Smooth muscle cell of the brain vasculature (primary cell): ENCODE measurements around the gene COX8A.

Source experiments
- DNase-seq: peaks from one replicate; pipeline ENCODE4 v3.0.0-alpha.2; 2012; ENCODE audit warnings: low read depth, low spot score

Gene COX8A

DNA sequence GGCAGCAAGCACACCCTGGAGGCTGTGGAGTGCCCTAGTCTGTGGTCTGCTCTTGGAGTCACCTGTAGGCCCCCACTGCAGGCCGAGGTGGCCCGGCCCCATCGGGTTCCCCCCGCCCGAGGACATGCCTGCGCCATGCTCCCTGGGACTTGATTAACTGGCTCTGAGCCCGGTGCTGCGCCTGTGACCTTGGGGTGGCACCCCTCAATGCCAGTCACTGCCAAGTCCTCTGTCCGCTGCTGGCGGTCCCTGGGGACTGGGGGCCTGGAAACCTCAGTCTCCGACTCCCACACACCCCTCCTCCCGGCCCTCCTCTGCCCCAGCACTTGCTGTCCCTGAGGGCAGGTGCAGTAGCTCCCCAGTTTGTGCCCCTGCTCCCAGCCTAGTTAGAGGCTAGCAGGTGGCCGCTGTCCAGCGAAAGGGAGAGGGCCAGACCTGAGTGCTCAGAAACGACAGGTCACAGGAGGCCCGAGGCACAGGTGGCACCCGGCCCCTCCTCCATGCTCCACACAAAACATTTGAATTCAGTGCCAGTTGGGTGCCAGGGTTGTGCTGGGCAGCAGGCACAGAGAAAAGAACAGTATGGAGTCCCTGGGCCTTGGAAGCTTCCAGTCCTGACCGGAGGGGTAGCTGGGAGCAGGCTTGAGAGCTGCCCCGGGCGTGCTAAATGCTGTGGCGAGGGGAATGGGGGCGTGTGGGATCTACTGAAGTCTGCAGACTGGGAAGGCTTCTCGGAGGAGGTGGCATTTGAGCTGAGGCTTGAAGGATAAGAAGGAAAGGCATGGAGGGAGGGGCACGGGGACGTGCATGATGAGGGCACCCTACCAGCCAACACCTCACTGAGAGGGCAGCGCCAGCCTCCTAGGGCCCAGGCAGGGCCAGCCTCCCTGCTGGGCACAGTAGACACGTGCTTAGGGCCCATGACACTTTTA lies 45.0 kb downstream of the COX8A start:
- no peak for DNase-seq

DNA sequence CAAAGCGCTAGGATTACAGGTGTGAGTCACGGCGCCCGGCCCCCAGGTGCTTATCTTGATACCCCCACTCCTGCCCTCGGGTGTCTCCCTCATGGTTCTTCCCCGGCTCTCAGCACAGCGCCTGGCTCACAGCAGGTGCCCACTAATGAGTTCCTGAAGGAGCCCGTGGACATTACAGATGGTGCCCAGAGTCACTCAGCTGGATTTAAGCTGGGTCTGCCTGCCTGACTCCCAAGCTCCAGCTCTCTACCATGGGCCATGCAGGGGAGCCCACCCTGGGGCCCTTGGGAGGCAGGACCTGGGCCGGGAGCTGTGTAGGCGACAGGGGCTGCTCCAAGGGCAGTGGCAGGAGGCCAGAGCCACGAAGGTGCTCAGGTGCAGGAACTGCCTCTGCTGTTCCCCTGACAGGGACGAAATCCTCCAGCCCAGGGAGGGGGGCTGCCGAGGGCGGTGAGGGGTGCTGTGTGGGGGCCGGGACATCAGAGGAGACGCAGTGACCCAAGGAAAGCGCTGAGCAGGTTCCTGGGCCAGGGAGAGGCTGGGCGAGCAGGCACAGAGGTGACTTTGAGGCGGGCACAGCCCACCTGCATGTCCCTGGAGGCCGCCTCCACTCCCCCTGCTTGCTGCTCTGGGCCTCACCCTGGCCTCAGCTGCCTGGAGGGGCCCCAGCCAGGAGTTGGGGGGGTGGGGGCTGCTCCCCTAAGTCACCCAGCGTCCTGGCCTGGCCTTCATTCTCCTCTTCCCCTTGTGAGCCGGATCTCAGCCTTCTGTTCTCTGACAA lies 46.7 kb downstream of the COX8A start:
- DNase-seq, result no peak

DNA sequence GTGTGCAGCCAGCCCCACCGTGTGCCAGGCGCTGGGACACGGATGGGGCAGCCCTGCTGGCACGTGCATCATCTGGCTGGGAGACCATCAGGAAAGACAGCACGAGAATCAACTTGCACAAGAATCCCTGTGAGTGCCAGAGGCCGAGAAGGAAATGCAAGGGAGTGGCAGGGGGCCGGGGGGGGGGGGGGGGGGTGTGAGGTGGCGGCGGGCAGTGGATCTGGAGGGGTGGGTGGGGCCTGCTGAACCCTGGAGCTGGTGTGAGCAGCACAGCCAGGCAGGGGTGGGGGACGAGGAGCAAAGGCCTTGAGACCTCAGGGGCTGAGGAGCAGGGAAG lies 47.3 kb downstream of the COX8A start:
- no peak for DNase-seq

DNA sequence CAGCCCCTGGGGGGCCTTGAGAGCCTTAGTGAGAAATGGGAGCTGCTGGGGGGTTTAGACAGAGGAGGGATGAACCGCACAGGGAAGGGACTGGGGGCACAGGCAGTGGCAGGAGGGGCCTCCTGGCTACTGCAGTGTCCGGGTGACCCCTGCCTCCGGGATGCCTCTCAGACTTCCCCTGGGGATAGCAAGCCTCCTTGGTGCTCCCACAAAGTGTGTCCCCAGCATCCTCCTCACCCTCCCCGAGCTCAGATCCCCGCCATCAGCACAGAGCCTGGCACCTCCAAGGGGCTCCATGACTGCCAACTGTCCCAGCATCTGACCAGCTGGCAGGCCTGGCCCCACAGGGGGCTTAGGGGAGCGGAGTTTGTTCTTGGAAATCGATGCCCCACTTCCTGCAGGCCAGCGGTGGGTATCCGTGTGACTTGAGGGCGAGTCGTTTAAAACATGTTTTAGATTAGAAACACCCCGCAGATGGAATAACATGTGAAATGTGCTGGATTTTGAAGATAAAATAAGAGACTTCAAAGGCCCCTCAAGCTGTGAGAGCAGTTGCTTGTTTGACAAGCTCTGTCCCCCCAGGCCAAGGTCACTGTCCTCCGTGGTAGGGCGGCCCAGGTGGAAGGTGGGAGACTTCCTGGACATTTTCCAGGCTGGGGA lies 47.8 kb downstream of the COX8A start:
- no peak for DNase-seq

DNA sequence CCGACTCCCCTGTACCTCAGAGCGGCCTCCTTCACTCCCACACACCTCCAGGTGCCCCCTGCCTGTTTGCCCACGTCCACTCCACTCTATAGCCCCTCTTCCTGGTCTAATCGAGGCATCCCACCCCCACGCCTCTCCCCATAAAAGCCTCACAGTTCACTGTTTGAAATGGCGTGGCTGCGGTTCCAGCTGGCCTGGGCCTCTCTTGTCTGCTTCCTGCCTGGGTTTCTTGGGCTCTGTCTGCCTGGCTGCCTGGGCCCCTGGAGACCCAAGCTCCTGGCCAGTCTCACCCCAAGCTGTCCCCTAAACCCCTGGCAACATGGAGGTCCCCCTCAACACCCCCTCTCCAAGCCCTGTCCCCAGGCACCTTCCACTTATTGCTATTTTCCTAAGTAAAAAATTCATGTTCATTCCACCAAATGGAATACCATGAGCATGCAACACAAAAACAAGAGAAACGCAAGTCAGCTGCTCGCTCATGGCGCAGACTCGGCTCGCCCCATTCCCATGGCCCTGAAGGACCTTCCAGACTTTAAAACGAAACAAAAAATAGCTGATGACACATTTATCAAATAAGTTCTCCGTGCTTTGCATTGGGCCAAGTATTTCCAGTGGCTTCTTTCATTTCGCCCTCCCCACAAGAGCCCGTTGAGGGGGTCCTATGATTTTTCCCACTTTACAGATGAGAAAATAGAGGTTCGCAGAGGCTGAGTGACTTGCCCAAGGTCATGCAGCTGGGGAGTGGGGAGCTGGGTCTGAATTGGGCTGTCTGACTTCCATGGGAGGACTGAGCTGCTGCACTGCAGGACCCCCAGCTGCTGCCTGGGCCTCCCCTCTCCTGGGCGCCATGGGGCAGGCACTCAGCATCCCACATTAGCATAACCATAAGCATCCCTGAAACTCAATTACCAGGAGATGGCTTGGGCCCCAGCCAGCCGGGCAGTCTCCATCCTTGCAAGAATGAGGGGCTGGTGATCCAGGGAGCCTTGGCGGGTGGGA lies 49.6 kb downstream of the COX8A start:
- DNase-seq, result no peak

DNA sequence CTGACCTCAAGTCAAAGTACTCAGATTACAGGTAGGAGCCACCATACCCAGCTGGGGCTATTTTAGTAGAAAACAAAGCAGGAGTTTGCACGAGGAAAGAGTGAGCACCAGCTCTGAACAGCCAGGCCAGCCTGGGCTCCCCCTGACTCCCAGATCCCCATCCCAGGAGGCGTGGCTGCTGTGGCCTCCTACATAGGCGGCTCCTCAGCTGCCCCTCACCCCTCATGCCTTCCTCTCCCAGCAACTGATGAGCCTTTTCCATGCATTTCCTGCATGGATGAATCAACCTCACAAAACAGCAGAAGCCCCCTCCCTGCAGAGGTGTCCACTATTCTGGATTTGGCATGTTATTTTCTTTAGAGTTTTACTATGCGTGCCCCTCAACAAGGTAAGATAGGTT lies 50.8 kb downstream of the COX8A start:
- DNase-seq, result no peak
